Suppressor macrophage treated with lipopolysaccharide for 4 hours (primary cell): ENCODE data around the gene GPR132.

Experiments used
- DNase-seq: peaks from one replicate; pipeline ENCODE4 v3.0.0-alpha.2; 2020

The GPR132 gene

DNA sequence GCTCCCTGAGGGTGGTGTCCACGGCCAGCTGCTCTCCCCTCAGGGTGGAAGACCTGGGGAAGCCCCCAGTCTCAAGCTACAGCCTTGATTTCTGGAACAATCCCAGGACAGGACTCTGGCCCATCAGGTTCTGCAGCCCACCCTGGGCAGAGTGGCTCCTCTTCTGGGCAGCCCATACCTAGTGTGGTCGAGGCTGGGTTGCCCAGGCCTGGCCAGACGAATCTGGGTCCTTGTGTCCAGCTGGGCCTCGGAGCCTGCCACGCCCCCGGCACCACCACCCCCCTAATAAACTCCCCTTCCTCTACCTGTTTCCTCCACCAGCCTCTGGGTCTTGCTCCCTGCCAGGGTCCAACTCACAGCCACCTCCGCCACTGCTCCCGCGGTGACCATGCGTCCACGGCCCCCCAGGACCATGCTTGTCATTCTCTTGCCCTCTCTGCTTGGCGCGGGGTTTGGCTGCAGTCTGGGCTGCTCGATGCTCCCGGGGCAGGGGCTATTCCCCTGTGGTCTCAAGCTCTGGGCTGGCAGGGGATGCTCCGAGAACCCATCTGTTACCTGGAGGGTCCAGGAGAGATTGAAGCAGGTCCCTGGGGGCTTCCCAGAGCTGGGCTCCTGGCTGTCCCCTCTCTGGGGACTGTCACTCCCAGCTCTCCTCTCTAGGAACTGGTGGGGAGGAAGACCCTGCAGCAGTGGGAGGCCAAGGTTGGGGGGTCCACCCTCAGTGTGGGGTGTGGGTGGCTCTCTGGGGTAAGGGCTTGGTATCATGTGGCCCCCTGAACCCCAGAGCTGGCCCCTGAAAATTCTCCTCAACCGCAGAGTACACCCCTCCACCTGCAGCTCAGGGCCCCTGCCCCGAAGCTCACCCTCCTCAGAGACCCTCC, 8.7 kb upstream of the GPR132 start:
- DNase-seq = no peak

DNA sequence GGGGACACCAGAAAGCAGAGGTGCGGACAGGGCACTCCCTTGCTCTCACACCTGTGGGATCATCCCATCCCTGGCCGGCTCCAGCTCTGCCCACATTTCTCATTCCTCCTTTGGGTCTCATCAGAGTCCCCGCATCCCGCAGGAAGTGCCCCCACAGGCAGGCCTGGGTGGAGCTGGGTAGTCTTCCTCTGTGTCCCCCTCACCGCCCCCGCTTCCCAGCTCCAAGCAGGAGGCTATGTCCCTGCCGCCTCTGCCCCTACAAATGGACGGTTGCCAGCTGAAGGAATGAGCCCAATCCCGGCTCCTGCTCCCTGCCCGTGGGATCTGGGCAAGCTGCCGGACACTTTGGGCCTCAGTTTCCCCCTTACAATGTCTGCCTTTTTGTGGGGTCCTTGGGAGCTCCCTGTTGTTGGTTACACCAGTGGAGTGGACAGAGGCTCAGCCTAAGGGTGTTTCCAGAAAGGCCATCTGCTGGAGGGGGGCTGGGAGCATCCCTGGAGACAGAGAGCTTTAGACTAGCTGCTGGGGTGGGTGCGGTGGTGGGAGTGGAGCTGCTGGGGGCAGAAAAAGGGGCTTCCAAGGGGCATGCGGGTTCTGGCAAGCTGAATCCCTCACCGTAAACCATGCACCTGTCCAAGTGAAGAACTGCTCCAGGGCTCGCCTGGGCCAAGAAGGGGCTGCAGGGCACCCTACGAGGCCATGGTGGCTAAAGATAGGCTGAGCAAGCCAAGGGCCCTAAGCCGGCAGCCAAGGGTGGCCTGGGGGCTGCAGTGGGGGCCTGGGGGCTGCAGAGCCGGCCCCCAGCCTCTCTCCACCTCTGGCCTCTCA, 7.9 kb upstream of the GPR132 start:
- no peak for DNase-seq

DNA sequence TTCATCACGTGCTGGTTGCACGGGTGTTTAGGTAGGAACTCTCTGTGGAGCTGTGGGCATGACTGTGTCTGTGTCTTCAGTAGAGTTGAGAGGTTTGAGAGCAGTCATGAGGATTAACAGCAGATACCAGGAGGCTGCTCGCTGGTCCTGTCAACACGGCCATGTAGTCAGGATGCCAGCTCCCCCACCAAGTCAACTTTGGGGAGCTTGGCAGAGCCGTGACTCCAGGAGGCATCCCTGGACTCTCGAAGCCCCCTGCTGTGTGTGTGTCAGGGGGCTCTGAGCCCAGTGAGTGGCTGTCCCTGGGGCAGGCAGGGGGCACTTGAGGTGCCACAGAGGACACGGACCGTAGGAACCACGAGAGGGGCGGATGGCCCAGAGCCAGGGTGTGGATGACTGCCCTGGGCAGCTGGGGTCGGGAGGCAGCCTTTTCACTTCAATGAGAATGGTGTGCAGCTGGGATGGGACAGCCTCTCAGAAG, 7.2 kb upstream of the GPR132 start:
- DNase-seq = no peak

DNA sequence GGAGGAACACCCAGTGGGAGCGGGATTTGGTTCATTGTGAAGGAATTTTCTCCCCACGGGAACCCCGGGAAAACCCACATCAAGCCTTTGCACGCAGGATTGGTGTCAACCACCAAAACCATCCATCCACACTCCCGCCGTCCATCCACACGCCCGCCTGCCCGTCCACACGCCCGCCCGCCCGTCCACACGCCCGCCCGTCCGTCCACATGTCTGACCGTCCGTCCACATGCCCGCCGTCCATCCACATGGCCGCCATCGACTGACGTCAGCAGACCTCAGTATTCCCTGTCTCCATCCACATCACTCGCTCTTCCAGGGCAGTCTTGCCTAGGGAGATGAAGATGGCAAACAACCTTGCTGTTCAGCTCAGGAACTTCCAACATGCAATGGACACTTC, 6.7 kb upstream of the GPR132 start:
- no peak for DNase-seq

DNA sequence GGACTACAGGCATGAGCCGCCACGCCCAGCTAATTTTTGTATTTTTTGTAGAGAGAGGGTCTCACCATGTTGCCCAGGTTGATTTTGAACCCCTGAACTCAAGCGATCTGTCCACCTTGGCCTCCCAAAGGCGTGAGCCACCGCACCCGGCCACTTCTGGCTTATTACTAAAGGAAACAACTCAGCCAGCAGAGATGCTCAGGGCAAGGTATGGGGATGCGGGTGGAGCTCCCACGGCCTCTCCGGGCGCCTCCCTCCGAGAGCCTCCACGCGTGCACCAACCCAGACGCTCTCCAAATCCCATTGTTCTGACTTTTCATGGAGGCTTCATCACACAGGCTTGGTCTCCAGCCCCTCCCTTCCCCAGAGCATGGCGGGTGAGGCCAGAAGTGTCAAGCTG, 6.1 kb upstream of the GPR132 start:
- no peak for DNase-seq

DNA sequence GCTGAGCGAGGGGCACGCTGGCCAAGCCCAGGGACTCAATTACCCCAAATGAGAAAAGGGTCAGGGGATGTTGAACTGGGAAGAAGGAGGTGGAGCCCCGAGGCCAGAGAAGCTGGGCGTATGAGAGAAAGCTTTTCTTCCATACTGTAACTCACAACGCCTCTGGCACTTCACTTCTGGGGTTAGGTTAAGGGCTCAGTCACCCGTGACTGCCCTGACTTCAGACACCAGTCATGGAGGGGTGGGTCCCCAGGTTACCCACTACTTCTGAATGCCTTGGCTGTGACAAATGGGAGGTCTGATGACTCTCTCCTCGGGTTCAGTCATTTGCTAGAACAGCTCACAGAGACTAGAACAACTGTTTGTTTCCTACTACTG, 5.5 kb upstream of the GPR132 start:
- peak; percentile 85 for DNase-seq

DNA sequence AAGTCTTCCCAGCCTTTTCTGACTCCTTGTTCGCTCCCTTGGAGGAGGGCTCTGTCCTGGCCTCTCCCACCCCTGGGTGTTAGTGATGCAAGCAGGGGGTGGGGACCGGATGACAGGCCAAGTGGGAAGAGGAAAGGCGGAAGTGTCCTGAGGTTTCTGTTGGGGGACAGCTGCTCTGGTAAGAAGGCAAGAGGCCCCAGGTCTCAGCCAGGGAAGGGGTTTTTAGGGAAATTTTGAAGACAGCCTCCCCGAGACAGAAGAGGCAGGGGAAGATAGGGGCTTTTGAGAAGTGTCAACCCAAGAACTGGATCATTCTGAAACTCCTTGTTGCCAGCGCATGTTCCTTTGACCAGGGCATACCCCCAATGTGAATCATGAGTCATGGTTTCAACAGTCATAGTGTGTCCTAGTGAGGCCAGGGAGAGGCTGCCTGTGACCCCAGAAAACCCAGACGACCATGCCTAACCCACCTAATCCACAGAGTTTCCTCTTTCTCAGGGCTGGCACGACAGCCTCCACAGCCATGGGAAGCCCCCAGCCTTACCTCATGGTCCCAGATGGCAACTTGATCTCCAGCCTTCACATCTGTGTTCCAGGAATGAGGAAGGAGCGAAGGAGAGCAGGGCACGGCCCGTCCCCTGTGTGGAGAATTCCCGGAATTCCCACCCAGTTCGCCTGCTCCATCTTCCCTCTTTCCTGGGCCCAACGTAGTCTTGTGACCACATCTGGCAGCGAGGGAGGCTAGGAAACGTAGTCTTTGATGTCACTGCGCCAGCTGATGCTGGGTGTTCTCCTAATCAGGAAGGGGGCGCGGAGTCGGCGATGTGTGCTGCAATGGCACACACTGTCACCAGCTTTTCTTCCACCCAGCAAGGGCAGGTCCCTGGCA, 4.9 kb upstream of the GPR132 start:
- peak; percentile 98 for DNase-seq

DNA sequence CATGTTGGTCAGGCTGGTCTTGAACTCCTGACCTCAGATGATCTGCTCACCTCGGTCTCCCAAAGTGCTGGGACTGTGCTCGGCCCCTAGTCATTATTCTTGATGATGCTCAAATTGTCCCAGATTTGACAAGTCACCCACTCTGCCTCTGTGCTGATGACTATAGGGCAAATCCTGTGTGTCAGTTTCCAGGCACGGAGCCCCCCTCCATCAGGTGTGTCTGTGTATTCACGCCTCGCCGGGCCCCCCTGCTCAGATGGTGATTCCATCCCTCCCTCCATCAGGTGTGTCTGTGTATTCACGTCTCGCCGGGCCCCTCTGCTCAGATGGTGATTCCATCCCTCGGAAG, 4.3 kb upstream of the GPR132 start:
- DNase-seq = no peak

DNA sequence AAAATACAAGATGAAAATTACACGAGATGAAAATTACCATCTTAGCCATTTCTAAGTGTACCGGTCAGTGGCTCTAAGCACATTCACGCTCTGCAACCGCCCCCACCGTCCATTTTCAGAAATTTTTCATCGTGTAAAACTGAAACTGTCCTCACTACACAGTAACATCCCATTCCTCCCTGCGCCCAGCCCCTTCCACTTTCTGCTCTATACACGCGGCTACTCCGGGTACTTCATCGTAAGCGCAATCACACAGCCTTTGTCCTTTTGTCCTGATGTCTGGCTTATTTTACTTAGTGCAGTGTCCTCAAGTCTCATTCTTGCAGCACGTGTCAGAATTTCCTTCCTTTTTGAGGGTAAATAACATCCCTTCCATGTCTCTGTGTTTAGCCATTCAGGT, 3.6 kb upstream of the GPR132 start:
- DNase-seq = peak; percentile 83

DNA sequence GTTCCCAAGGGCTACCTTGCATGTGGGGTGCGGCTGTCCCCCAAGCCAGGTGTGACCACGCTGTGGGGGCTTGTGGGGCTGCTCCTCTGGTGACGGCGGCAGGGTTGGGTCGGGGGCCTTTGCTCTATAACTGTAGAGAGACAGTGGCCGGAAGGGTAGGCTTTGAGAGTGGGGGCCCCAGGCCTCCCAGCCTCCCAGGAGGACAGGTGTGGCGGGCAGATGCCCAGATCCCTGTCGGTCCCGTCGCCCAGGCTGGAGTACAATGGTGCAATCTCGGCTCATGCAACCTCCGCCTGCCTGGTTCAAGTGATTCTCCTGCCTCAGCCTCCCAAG, 2.7 kb upstream of the GPR132 start:
- DNase-seq = no peak

DNA sequence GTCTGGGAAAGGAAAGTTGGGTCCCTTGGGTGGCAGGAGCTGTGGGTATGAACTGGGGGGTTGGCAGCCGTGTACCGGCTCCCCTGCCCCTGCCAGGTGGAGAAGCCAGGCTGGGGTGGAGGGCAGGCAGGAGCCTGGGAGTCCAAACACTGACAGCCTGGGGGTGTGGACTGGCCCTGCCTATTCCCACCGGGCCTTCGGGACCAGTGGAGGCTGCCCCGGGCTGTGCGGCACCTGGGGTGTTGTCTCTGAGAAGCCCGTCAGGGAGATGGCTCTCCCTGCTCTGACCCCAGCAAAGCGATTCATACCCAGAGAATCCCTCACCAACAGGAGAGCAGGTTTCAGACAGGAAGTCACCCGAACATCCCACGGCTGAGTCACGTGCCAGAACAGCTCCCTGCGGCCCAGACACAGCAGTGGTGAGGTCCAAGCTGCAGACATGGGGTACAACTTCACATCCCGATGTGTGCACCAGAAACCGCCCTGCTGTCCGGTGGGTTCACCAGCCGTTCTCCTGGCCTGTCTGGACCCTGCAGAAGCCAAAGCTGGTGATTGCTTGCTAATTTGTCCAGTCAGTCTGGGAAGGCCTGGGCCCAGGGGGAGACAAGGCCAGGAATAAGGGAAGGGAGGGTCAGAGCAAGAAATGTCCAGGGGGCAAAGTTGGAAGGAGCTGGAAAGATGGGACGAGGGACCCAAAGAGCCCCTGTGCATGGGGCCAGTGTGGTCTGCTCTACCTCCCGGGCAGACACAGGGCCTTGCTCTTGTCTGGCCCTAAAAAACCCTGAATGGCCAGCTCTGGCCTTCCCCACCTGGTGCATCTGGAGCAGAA, 2.1 kb upstream of the GPR132 start:
- peak; percentile 52 for DNase-seq

DNA sequence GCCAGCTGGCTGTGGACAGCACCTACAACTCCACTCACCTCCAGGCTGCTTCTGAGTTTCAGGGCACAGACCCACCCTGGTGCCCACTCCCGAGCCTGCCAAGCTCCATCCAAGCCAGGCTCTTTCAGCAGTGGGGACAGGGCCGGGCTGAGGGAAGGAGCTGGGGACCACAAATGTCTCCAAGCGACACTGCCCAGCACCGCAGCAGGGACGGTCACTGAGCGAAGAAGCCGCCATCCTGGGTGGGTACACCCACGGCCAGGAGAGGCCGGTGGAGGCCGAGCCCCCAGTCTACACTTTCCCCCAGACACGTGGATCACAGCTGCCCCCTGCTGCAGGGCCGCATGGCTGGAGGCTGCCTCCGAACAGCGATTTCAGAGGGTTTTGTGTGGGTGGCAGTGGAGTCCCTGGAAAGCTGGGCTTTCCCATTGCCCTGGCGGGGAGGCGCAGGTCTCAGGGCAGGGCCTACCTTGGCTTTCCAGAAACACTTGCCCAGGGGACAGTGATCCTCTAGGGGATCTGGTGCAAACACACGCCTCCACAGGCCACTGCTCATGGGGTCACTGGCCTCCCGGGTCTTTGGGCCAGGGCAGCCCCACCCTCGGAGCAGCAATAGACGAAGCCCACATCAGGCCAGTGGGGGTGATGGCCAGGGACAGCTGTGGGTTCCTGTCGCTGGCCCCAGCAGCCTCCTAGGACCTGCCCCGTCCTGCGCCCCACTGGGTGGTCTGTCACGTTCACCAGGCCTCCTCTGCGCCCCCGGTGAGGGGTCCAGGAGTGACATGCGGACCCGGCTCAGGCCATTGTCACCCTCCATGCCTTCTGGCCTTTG, 1.2 kb upstream of the GPR132 start:
- no peak for DNase-seq

DNA sequence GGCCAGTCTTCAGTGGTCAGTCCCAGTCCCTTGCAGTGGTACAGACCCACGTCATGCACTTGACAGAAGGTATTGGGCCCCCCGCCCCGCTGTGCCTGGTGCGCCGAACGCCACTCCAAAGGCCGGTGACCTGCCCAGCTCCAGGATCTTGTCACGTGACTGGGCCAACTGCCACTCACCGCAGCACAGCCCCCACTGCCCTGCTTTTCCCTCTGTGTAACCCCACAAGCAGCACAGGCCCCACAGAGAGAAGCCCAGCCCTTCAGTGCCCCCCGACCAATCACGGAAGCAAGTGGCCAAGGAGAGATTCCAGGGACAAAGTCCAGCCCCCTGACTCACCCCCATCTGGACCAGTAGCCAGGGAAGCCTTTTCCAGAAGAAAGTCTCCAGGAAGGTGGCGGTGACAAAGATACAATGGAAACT, 498 bp downstream of the GPR132 start:
- peak; percentile 74 for DNase-seq

DNA sequence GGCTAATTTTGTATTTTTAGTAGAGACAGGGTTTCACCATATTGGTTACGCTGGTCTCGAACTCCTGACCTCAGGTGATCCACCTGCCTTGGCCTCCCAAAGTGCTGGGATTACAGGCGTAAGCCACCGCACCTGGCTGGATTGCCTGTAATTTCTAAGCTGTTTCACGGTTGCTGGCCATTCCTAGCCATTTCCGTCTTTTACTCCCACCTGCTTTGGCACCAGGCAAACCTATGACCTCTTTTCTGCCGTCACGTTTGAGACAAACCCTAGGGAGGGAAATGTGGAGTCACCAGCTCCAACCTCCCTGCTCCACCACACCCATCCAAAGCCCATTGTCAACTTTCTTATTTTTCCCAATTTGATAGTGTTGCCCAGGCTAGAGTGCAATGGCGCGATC, 1.2 kb downstream of the GPR132 start:
- DNase-seq = no peak

DNA sequence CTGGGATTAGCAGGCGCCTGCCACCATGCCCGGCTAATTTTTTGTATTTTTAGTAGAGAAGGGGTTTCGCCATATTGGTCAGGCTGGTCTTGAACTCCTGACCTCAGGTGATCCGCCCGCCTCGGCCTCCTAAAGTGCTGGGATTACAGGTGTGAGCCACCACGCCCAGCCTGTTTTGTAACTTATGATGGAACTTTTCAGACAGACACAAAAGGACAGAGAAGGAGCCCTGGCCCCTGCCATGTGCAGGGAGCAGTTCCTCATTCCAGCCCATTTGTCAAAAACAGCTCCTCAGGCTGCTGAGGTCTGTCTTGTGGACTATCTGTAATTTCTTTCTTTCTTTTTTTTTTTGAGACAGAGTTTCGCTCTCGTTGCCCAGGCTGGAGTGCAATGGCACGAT, 1.7 kb downstream of the GPR132 start:
- DNase-seq = peak; percentile 62

DNA sequence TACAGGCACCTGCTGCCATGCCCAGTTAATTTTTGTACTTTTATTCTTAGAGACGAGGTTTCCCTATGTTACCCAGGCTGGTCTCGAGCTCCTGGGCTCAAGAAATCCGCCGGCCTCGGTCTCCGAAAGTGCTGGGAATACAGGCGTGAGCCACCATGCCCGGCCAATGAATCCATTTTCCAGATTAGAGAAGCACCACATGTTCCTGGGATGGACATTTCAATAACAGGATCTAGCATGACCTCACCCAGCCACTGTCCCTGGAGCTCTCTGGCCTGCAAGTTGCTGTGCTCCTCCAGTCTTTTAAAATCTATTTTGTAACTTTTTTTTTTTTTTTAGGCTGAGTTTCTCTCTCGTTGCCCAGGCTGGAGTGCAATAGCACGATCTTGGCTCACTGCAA, 2.2 kb downstream of the GPR132 start:
- DNase-seq = no peak

DNA sequence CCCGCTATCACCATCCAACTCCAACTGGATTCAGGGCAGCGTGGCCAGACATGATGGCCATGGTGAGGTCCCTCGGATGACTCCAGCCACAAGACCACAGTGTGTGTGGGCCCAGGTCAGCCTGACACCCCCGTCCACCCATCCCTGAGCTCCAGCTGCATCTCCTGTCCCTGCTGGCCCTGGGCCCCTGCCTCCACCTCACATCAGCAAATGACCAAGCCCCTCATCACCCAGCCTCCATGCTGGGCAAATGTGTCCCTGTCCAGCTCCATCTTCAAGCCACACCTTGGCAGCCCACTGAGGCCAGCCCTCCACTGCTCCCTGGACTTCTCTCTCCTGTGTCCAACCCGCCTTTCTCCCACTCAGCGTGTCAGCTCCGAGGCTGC, 3.2 kb downstream of the GPR132 start:
- no peak for DNase-seq

DNA sequence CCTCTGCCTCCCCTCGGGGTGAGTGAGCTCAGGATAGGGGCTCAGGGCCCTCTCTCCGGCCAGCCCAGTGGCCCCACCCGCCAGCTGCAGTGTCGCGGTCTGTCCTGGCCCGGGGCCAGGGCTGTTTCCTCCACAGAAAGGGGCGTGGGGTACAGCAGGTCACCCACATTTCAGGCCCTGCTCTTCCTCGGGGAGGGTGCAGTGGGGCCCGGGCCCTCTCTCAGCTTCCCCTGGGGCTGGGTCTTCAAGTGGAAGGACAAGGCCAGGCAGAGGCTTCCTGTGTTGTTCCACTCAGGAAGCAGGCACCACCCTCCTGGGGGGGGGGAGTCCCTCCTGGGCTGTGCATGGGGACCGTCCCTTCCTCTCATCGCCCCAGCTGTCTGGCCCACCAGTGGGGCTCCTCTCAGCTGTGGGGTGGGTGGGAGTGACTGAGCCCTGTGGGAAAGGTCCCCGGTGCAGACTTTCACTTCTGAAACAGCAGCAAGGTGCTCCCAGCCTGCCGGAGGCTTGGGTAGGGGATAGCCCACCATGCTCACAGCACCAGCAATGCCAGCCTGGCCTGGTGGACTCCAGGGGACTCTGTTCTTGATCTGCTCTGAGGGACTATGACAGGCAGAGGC, 3.7 kb downstream of the GPR132 start:
- peak; percentile 48 for DNase-seq

DNA sequence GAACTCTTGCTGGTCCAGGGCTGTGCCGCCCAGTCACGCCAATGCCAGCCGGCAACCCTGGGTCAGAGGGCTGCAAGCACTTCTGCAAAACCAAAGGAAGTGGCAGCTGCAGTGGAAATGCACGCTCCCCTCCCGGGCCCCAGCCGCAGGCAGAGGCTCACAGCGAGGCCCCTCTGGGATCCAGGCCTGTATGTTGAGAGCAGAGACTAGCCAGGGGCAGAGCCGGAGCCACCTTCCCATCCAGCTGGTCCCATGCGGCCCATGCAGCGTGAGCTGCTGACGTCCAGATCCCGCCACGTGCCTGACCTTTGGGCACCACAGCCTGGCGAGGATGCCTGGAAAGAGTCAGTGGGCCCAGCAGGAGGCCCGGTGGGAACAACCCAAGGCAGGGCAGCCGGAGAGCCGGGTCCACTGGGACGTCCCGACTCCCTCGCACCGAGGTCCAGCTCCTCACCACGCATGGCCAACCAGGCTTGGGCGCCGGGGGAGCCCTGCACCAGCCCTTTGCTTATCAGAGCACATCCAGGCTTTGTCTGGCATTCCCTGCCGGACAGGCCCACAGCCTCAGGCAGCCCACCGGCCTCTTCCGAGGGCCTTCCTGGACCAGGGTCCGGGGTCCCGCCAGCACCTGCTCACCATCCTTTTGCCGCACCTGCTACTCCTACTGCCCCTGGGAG, 4.3 kb downstream of the GPR132 start:
- DNase-seq = peak; percentile 56

DNA sequence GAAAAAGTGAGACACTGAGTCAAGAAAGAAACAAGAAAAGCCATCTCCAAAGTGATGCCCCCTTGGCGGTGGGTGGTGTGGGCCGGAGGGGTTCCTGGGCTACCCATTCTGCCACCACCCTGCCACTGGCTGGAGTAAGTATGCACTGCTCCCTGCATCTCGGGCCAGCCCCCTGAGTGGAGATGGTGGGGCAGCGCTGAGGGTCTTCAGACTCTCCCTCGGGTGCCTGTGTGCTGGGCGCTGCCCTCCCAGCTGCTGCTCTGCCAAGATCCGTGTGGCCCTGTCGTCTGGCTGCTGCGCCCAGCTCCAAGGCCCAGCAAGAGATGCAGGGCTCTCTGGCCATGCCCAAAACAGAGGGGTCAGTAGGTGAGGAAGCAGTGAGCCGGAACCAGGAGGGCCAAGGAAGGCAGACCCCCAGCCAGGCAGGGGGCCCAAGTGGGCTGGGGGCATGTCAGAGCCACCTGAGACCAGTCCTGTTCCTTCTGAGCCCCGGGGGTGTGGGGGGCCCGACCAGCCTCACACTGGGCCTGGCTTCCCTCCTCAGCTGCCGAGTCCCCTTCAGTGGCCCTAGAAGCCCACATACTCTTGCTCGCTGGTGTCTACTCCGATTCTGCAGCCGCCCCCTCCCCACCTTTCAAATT, 5.2 kb downstream of the GPR132 start:
- DNase-seq = no peak
